HG03175 (cell line): ENCODE data around the gene DBP.
"Not testable (repeated sequence)": the region's sequence is repeated elsewhere in the genome, so short reads cannot be mapped to it uniquely, and the experiment has no call there.

Experiments
- ATAC-seq: cut with Tn5 transposase; IDR thresholded peaks from one replicate; pipeline ENCODE4 v1.9.1; 2021; ENCODE audit warnings: mild to moderate bottlenecking, moderate library complexity; ENCODE audit not compliant: unreplicated experiment

Gene DBP

GRCh38 chr19:48641850-48642249 lies 4.7 kb upstream of the DBP start:
- no peak for ATAC-seq

- no peak for ATAC-seq
These were observed 2.5 kb upstream of the DBP start for GRCh38 chr19:48639483-48640375.

GRCh38 chr19:48638831-48639381 lies 1.7 kb upstream of the DBP start:
- no peak for ATAC-seq

DNA sequence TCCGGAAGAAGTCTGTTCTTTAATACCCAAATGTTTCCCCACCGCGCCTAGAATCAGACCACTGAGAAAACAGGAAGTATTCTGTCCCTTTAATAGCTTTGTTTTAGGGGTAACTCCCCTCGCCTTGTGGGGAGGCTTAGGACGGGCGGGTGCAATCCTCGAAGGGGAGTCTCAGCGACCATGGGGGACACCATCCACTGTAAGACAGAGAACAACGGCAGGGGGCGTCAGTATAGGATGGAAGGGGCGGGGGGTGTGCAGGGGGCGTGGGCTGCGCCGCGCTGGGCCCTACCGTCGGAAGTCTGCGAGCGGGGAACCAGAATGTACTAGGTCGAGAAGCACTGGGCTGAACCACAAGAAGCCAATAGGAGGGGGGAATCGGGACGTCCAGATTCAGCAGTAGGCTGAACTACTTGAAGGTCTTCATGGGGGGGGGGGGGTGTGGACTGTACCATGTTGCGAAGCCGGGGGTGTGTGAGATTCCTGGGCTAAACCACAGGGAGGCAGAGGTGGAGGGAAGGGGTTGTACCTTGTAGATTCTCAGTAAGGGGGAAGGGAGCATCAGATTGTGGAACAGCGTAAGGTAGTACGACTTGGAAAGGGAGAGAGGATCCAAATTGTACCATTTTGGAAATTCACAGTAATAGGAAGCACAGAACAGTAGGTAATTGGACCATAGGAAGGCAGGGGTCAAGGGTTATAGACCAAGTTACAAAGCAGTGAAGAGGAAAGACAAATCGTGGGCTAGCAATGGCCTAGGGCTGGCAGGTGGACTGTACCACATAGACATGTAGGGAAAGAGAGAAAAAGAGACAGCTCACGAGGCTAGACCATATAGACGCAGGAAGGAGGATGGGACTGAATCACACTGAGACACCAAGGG lies 1.0 kb upstream of the DBP start:
- ATAC-seq: peak; percentile 14

GRCh38 chr19:48637449-48637947 lies 319 bp upstream of the DBP start:
- ATAC-seq: peak; percentile 69

GRCh38 chr19:48635966-48636858 lies 967 bp downstream of the DBP start:
- no peak for ATAC-seq

GRCh38 chr19:48635263-48635965 lies 1.8 kb downstream of the DBP start:
- no peak for ATAC-seq

GRCh38 chr19:48634424-48635262 lies 2.5 kb downstream of the DBP start:
- peak; percentile 34 for ATAC-seq

- no peak for ATAC-seq
These were observed 3.2 kb downstream of the DBP start for GRCh38 chr19:48634036-48634342.

DNA sequence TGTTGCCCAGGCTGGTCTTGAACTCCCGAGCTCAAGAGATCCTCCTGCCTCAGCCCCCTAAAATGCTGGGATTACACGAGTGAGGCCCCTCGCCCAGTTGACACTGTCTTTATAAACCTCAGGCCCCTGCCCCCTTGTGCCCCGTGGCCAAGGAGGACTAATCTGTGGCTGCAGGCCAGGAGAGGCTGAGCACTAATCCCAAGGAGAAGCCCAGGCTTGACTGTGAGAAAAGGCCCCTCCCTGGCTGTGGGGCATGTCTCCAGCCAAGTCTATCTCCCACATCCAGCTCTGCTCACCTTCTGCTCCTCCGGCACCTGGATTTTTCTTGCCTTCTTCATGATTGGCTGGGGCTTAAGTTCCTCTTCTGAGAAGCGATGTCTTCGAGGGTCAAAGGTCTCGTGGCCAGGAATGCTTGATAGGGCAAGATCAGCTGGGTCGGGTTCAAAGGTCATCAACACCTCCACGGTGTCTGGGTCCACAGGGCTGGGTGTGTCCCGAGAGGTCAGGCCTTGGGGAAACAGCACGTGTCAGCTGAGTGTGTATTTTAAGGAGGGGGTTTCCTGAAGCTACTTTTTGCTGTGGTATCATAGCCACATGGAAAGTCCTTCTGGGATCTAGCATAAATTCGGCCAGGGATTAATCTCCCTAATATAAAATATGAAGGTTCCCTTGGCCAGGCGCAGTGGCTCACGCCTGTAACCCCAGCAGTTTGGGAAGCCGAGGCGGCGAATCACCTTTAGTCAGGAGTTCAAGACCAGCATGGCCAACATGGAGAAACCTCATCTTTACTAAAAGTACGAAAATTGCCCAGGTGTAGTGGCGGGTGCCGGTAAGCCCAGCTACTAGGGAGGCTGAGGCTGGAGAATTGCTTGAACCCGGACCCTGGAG lies 3.8 kb downstream of the DBP start:
- no peak for ATAC-seq

DNA sequence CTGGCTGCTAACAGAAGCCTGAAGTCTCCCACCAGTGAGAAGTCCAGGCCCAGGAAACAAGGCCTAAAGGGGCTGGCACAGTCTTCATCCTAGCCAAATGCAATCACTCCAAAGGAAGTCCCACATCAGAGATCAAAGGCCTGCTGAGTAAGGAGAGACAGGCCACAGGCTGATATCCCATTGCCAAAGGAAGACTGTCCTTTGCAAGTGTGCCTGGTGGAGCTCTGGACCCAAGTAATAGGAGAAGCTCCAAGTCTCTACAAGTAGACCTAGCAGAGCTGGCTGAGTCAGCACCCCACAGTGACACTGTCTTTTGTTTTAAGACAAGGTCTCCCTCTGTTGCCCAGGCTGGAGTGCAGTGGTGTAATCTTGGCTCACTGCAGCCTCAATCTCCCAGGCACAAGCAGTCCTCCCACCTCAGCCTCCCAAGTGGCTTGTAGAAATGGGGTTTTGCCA lies 4.5 kb downstream of the DBP start:
- no peak for ATAC-seq

DNA sequence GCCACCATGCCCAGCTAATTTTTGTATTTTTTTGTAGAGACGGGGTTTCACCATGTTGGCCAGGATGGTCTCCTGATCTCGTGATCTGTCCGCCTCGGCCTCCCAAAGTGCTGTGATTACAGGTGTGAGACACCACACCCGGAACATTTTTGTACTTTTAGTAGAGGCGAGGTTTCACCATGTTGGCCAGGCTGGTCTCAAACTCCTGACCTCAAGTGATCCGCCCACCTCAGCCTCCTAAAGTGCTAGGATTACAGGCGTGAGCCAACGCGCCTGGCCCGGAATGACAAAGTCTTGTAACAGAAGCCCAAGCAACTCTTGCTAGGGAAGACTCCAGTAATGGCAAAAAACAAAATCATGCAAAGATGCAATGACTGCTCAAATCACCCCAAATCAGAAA lies 4.9 kb downstream of the DBP start:
- ATAC-seq: not testable (repeated sequence)

DNA sequence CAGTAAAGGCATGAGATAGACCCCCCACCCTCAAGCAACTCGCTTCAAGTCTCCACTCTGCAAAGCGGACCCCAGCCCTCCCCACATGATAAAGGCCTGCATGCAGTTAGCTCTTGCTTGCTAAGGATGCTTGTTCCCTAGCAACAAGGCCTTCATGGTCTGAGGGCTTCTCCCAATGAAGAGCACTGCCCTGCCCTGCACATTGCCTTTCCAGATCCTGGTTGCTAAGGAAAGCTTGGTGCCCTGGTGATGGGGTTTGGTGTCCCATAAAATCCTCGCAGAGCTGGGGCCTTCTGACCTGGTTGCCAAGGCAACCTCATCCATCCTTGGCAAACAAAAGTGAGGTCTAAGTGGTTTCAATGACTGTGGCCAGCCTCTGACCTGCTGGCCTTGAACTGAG lies 6.0 kb downstream of the DBP start:
- ATAC-seq: no peak

DNA sequence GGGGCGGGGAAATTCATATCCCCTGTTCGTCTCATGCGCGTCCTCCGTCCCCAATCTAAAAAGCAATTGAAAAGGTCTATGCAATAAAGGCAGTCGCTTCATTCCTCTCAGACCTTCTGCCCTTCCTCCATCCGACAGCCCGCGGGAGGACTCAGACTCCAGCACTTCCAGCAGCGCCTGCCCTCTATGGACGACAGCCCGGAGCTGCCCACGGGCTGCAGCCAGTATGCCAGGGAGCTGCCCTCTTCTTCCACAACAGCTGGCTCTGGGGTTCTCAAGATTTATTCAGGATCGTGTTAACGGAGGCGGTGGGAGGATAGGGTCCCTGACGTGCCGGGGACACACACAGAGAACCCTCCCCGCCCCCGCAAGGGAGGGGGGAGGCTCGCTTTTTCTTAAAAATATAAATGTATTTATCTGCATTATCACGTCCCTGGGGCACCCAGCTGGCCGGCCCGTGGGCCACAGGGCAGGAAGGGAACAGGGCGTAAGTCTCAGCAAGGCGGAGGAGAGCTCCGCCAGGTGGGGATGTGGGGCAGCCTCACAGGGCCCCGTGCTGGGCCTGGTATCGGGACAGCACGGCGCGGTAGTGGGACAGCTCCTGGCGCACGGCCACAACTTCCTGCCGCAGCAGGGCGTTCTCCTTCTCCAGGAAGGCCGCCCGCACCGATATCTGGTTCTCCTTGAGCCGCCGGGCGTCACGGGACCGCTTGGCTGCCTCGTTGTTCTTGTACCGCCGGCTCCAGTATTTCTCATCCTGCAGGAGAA lies 6.7 kb downstream of the DBP start:
- no peak for ATAC-seq

DNA sequence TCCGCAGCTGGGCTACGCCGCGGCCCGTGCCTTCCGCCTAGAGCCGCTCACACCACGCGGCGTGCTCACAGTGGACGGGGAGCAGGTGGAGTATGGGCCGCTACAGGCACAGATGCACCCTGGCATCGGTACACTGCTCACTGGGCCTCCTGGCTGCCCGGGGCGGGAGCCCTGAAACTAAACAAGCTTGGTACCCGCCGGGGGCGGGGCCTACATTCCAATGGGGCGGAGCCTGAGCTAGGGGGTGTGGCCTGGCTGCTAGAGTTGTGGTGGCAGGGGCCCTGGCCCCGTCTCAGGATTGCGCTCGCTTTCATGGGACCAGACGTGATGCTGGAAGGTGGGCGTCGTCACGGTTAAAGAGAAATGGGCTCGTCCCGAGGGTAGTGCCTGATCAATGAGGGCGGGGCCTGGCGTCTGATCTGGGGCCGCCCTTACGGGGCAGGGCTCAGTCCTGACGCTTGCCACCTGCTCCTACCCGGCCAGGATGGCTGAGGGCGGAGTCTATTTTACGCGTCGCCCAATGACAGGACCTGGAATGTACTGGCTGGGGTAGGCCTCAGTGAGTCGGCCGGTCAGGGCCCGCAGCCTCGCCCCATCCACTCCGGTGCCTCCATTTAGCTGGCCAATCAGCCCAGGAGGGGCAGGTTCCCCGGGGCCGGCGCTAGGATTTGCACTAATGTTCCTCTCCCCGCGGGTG lies 7.4 kb downstream of the DBP start:
- no peak for ATAC-seq

GRCh38 chr19:48629297-48629598 lies 7.9 kb downstream of the DBP start:
- no peak for ATAC-seq
